Esophagus squamous epithelium (tissue), 4 donors: Measurements from ENCODE around the gene SPAAR.

Source experiments
- CTCF ChIP-seq, 6 experiments: fragments of 450-650 bp in 4 of 6; fragments of 200-600 bp in 2 of 6; sonication (generic) in 2 of 6; IDR thresholded peaks; one replicate each; pipeline ENCODE4 v1.5.1; 2016 to 2019; ENCODE audit warnings: antibody characterized with exemption in 6 of 6, mild to moderate bottlenecking in 4 of 6, moderate library complexity in 4 of 6
- POLR2A ChIP-seq, 4 donors: fragments of 450-650 bp; IDR thresholded peaks; one replicate each; pipeline ENCODE4 v1.6.1; 2017; ENCODE audit warnings: antibody characterized with exemption in 4 of 4, mild to moderate bottlenecking in 4 of 4, moderate library complexity in 3 of 4

GRCh38 chr9:35918780-35919179 lies 9.5 kb downstream of the SPAAR start:
- TF ChIP-seq CTCF (IDR thresholded peaks at IDR 0.05) = no peak
- TF ChIP-seq POLR2A (IDR thresholded peaks at IDR 0.05) = no peak
